ENCODE measurements around the gene CCM2L.
"Not testable (repeated sequence)": the region's sequence is repeated elsewhere in the genome, so short reads cannot be mapped to it uniquely, and the experiment has no call there.

The CCM2L gene

GRCh38 chr20:32021091-32021490 is 10.9 kb downstream of the CCM2L start:
- Histone ChIP-seq H3K36me3 (ENCODE audit: insufficient read depth, low read length) (no peaks in the 10 kb centered on the region), H3K27me3 (ENCODE audit: insufficient read depth, low read length) (peaks cover 35% of the 10 kb centered on the region), H3K4me3 (ENCODE audit: low read length) (no peak overlapping the region), H3K9me3 (ENCODE audit: low read length) (no peaks in the 10 kb centered on the region), H2AFZ (ENCODE audit: low read depth, low read length) (no peak overlapping the region), H3K4me1 (ENCODE audit: insufficient read depth, low read length) (no peaks in the 10 kb centered on the region)

GRCh38 chr20:32024683-32025295 is 14.6 kb downstream of the CCM2L start:
- no peak overlapping the region for H3K4me3 ChIP-seq (ENCODE audit: low read length)
- H3K36me3 ChIP-seq (ENCODE audit: insufficient read depth, low read length) = no peaks in the 10 kb centered on the region
- H2AFZ ChIP-seq (ENCODE audit: low read depth, low read length) = no peak overlapping the region
- H3K9me3 ChIP-seq (ENCODE audit: low read length) = no peaks in the 10 kb centered on the region
- peaks cover 14% of the 10 kb centered on the region for H3K27me3 ChIP-seq (ENCODE audit: insufficient read depth, low read length)
- H3K4me1 ChIP-seq (ENCODE audit: insufficient read depth, low read length) = no peaks in the 10 kb centered on the region

GRCh38 chr20:32027643-32028042 is 17.4 kb downstream of the CCM2L start:
- peaks cover 4% of the 10 kb centered on the region for H3K27me3 ChIP-seq (ENCODE audit: insufficient read depth, low read length)
- H2AFZ ChIP-seq (ENCODE audit: low read depth, low read length) = no peak overlapping the region
- no peak overlapping the region for H3K4me3 ChIP-seq (ENCODE audit: low read length)
- no peaks in the 10 kb centered on the region for H3K4me1 ChIP-seq (ENCODE audit: insufficient read depth, low read length)
- H3K36me3 ChIP-seq (ENCODE audit: insufficient read depth, low read length) = no peaks in the 10 kb centered on the region
- H3K9me3 ChIP-seq (ENCODE audit: low read length) = no peaks in the 10 kb centered on the region

- no peak overlapping the region for H2AFZ ChIP-seq (ENCODE audit: low read depth, low read length)
- H3K4me1 ChIP-seq (ENCODE audit: insufficient read depth, low read length) = no peaks in the 10 kb centered on the region
- no peak overlapping the region for H3K4me3 ChIP-seq (ENCODE audit: low read length)
- H3K36me3 ChIP-seq (ENCODE audit: insufficient read depth, low read length) = no peaks in the 10 kb centered on the region
- no peaks in the 10 kb centered on the region for H3K9me3 ChIP-seq (ENCODE audit: low read length)
- peaks cover 10% of the 10 kb centered on the region for H3K27me3 ChIP-seq (ENCODE audit: insufficient read depth, low read length)
These were observed 18.6 kb downstream of the CCM2L start for GRCh38 chr20:32028647-32029372.

GRCh38 chr20:32029561-32029960 is 19.3 kb downstream of the CCM2L start:
- H3K4me3 ChIP-seq (ENCODE audit: low read length) = no peak overlapping the region
- H2AFZ ChIP-seq (ENCODE audit: low read depth, low read length) = no peak overlapping the region
- H3K4me1 ChIP-seq (ENCODE audit: insufficient read depth, low read length) = no peaks in the 10 kb centered on the region
- H3K36me3 ChIP-seq (ENCODE audit: insufficient read depth, low read length) = no peaks in the 10 kb centered on the region
- H3K9me3 ChIP-seq (ENCODE audit: low read length) = no peaks in the 10 kb centered on the region
- H3K27me3 ChIP-seq (ENCODE audit: insufficient read depth, low read length) = peaks cover 16% of the 10 kb centered on the region

GRCh38 chr20:32031007-32031958 is 21.0 kb downstream of the CCM2L start:
- Histone ChIP-seq H3K9me3 (ENCODE audit: low read length) (no peaks in the 10 kb centered on the region), H3K27me3 (ENCODE audit: insufficient read depth, low read length) (peaks cover 24% of the 10 kb centered on the region), H2AFZ (ENCODE audit: low read depth, low read length) (no peak overlapping the region), H3K4me1 (ENCODE audit: insufficient read depth, low read length) (no peaks in the 10 kb centered on the region), H3K36me3 (ENCODE audit: insufficient read depth, low read length) (no peaks in the 10 kb centered on the region), H3K4me3 (ENCODE audit: low read length) (no peak overlapping the region)

GRCh38 chr20:32033316-32033715 is 23.1 kb downstream of the CCM2L start:
- H3K9me3 ChIP-seq (ENCODE audit: low read length) = no peaks in the 10 kb centered on the region
- peaks cover 24% of the 10 kb centered on the region for H3K27me3 ChIP-seq (ENCODE audit: insufficient read depth, low read length)
- no peak overlapping the region for H3K4me3 ChIP-seq (ENCODE audit: low read length)
- H3K36me3 ChIP-seq (ENCODE audit: insufficient read depth, low read length) = no peaks in the 10 kb centered on the region
- H3K4me1 ChIP-seq (ENCODE audit: insufficient read depth, low read length) = no peaks in the 10 kb centered on the region
- no peak overlapping the region for H2AFZ ChIP-seq (ENCODE audit: low read depth, low read length)

GRCh38 chr20:32033721-32034120 is 23.5 kb downstream of the CCM2L start:
- H3K36me3 ChIP-seq (ENCODE audit: insufficient read depth, low read length); H3K9me3 ChIP-seq (ENCODE audit: low read length); H3K4me3 ChIP-seq (ENCODE audit: low read length); H3K4me1 ChIP-seq (ENCODE audit: insufficient read depth, low read length); H2AFZ ChIP-seq (ENCODE audit: low read depth, low read length): not testable (repeated sequence)
- peaks cover 24% of the 10 kb centered on the region for H3K27me3 ChIP-seq (ENCODE audit: insufficient read depth, low read length)

- H3K9me3 ChIP-seq (ENCODE audit: low read length) = no peaks in the 10 kb centered on the region
- H3K27me3 ChIP-seq (ENCODE audit: insufficient read depth, low read length) = peaks cover 24% of the 10 kb centered on the region
- no peaks in the 10 kb centered on the region for H3K4me1 ChIP-seq (ENCODE audit: insufficient read depth, low read length)
- no peak overlapping the region for H2AFZ ChIP-seq (ENCODE audit: low read depth, low read length)
- no peaks in the 10 kb centered on the region for H3K36me3 ChIP-seq (ENCODE audit: insufficient read depth, low read length)
- no peak overlapping the region for H3K4me3 ChIP-seq (ENCODE audit: low read length)
These were observed 24.6 kb downstream of the CCM2L start for GRCh38 chr20:32034581-32035425.

GRCh38 chr20:32035426-32035779 is 25.2 kb downstream of the CCM2L start:
- H3K9me3 ChIP-seq (ENCODE audit: low read length) = no peaks in the 10 kb centered on the region
- no peaks in the 10 kb centered on the region for H3K4me1 ChIP-seq (ENCODE audit: insufficient read depth, low read length)
- no peak overlapping the region for H3K4me3 ChIP-seq (ENCODE audit: low read length)
- no peaks in the 10 kb centered on the region for H3K36me3 ChIP-seq (ENCODE audit: insufficient read depth, low read length)
- H3K27me3 ChIP-seq (ENCODE audit: insufficient read depth, low read length) = peaks cover 24% of the 10 kb centered on the region
- no peak overlapping the region for H2AFZ ChIP-seq (ENCODE audit: low read depth, low read length)

GRCh38 chr20:32036252-32036651 is 26.0 kb downstream of the CCM2L start:
- Histone ChIP-seq H3K4me1 (ENCODE audit: insufficient read depth, low read length) (no peaks in the 10 kb centered on the region), H3K27me3 (ENCODE audit: insufficient read depth, low read length) (peaks cover 23% of the 10 kb centered on the region), H3K36me3 (ENCODE audit: insufficient read depth, low read length) (no peaks in the 10 kb centered on the region), H3K4me3 (ENCODE audit: low read length) (no peak overlapping the region), H2AFZ (ENCODE audit: low read depth, low read length) (no peak overlapping the region), H3K9me3 (ENCODE audit: low read length) (no peaks in the 10 kb centered on the region)

- Histone ChIP-seq H2AFZ (ENCODE audit: low read depth, low read length) (no peak overlapping the region), H3K36me3 (ENCODE audit: insufficient read depth, low read length) (no peaks in the 10 kb centered on the region), H3K9me3 (ENCODE audit: low read length) (no peaks in the 10 kb centered on the region), H3K27me3 (ENCODE audit: insufficient read depth, low read length) (peaks cover 23% of the 10 kb centered on the region), H3K4me1 (ENCODE audit: insufficient read depth, low read length) (no peaks in the 10 kb centered on the region), H3K4me3 (ENCODE audit: low read length) (no peak overlapping the region)
These were observed 26.7 kb downstream of the CCM2L start for GRCh38 chr20:32036716-32037485.
